Measurements from ENCODE around the gene DNAJB8. TPM values are rescaled to one million over a fixed set of nuclear protein-coding genes. Genes with fewer than 3 reads are reported as not detected.

DNAJB8 gene
- total RNA-seq, 1 experiment from 2014 or later = not detected

- no TSS peak for BruUV-seq (replicated peaks)
These were observed 12.2 kb upstream of the DNAJB8 start for GRCh38 chr3:128478576-128479506.

GRCh38 chr3:128476659-128477058 lies 10.0 kb upstream of the DNAJB8 start:
- H3K27me3 ChIP-seq (replicated peaks; ENCODE audit: control insufficient read depth, insufficient read depth, low read length) = no peaks in the 10 kb centered on the region; the same call in 1 of the 2 replicates
- DNase-seq = no peak
- CTCF ChIA-PET = no interaction called here

More at GRCh38 chr3:128478576-128479506, 12.2 kb upstream of the DNAJB8 start:
- Mint-ChIP-seq H3K4me3 (ENCODE audit: unreplicated experiment) (no peak overlapping the region), H3K27me3 (ENCODE audit: insufficient read depth, unreplicated experiment) (no peaks in the 10 kb centered on the region), H3K36me3 (ENCODE audit: insufficient read depth, unreplicated experiment) (no peaks in the 10 kb centered on the region), H3K27ac (ENCODE audit: unreplicated experiment) (no peak overlapping the region), H3K4me1 (ENCODE audit: low read depth, unreplicated experiment) (no peaks in the 10 kb centered on the region), H3K9me3 (ENCODE audit: unreplicated experiment) (no peaks in the 10 kb centered on the region)
- H3K4me1 ChIP-seq = 0 out of 2 replicates have a peak, but pooled peaks cover 4% of the 10 kb centered on the region
- CTCF ChIA-PET = no interaction called here
- H3K27me3 ChIP-seq (replicated peaks; ENCODE audit: control insufficient read depth, insufficient read depth, low read length) = no peaks in the 10 kb centered on the region
- no peaks in the 10 kb centered on the region for H3K36me3 ChIP-seq (ENCODE audit: control insufficient read depth, insufficient read depth, low read length)
- intact Hi-C loops (cut with micrococcal nuclease; ENCODE audit: unreplicated experiment) = no loop called here
- DNase-seq = no peak
- H3K9me3 ChIP-seq = no peaks in the 10 kb centered on the region
- POLR2A ChIA-PET = no interaction called here
- H3K4me3 ChIP-seq (ENCODE audit: low read depth, low read length) = no peak overlapping the region
- no peak for TF ChIP-seq CTCF (IDR thresholded peaks at IDR 0.05; ENCODE audit: insufficient read depth in 1 of 2, low read depth in 1 of 2, low read length in 1 of 2, severe bottlenecking in 1 of 2, unreplicated experiment in 1 of 2)

GRCh38 chr3:128475355-128475754 lies 8.7 kb upstream of the DNAJB8 start:
- no peak overlapping the region for H3K27ac Mint-ChIP-seq (ENCODE audit: unreplicated experiment)
- H3K27me3 Mint-ChIP-seq (ENCODE audit: insufficient read depth, unreplicated experiment) = no peaks in the 10 kb centered on the region
- ChIA-PET CTCF (interaction anchor here (1.9 kb wide), 1 partner anchor 22 kb away, joined by 4 read pairs; no protein-coding TSS in a partner anchor), POLR2A (no interaction called here)
- no peaks in the 10 kb centered on the region for H3K9me3 ChIP-seq
- no peaks in the 10 kb centered on the region for H3K36me3 Mint-ChIP-seq (ENCODE audit: insufficient read depth, unreplicated experiment)
- DNase-seq = no peak
- H3K4me3 Mint-ChIP-seq (ENCODE audit: unreplicated experiment) = no peak overlapping the region
- no peaks in the 10 kb centered on the region for H3K36me3 ChIP-seq (ENCODE audit: control insufficient read depth, insufficient read depth, low read length)
- H3K27me3 ChIP-seq (replicated peaks; ENCODE audit: control insufficient read depth, insufficient read depth, low read length) = no peaks in the 10 kb centered on the region; the same call in 1 of the 2 replicates
- BruUV-seq (replicated peaks) = no TSS peak
- H3K4me1 ChIP-seq = no peaks in the 10 kb centered on the region
- no peak for TF ChIP-seq CTCF (IDR thresholded peaks at IDR 0.05; ENCODE audit: insufficient read depth in 1 of 2, low read depth in 1 of 2, low read length in 1 of 2, severe bottlenecking in 1 of 2, unreplicated experiment in 1 of 2)
- intact Hi-C loops (cut with micrococcal nuclease; ENCODE audit: unreplicated experiment) = no loop called here
- H3K9me3 Mint-ChIP-seq (ENCODE audit: unreplicated experiment) = no peaks in the 10 kb centered on the region
- no peak overlapping the region for H3K4me3 ChIP-seq (ENCODE audit: low read depth, low read length)
- H3K4me1 Mint-ChIP-seq (ENCODE audit: low read depth, unreplicated experiment) = no peaks in the 10 kb centered on the region

More at GRCh38 chr3:128476659-128477058, 10.0 kb upstream of the DNAJB8 start:
- no peaks in the 10 kb centered on the region for H3K9me3 Mint-ChIP-seq (ENCODE audit: unreplicated experiment)
- no peak overlapping the region for H3K4me3 ChIP-seq (ENCODE audit: low read depth, low read length)
- no peaks in the 10 kb centered on the region for H3K36me3 Mint-ChIP-seq (ENCODE audit: insufficient read depth, unreplicated experiment)
- no peaks in the 10 kb centered on the region for H3K36me3 ChIP-seq (ENCODE audit: control insufficient read depth, insufficient read depth, low read length)
- intact Hi-C loops (cut with micrococcal nuclease; ENCODE audit: unreplicated experiment) = no loop called here
- no peaks in the 10 kb centered on the region for H3K9me3 ChIP-seq
- no peak overlapping the region for H3K4me3 Mint-ChIP-seq (ENCODE audit: unreplicated experiment)
- H3K4me1 Mint-ChIP-seq (ENCODE audit: low read depth, unreplicated experiment) = no peaks in the 10 kb centered on the region
- TF ChIP-seq CTCF (IDR thresholded peaks at IDR 0.05; ENCODE audit: insufficient read depth in 1 of 2, low read depth in 1 of 2, low read length in 1 of 2, severe bottlenecking in 1 of 2, unreplicated experiment in 1 of 2) = no peak
- no TSS peak for BruUV-seq (replicated peaks)
- no peaks in the 10 kb centered on the region for H3K27me3 Mint-ChIP-seq (ENCODE audit: insufficient read depth, unreplicated experiment)
- POLR2A ChIA-PET = no interaction called here
- H3K27ac Mint-ChIP-seq (ENCODE audit: unreplicated experiment) = no peak overlapping the region
- H3K4me1 ChIP-seq = no peaks in the 10 kb centered on the region

All from Caco-2 (cell line).